HL-60 (cell line): Measurements from ENCODE around the gene SORT1.

Source experiments
- DNase-seq, 2 experiments: peaks; one replicate each; pipeline ENCODE4 v3.0.0-alpha.2; 2010 to 2020; ENCODE audit warnings: low read depth in 1 of 2, low spot score in 1 of 2
- H3K27ac ChIP-seq: fragments of 250-450 bp; sonication (Bioruptor Pico); replicated peaks from 2 replicates; pipeline ENCODE4 v1.5.1; 2020; ENCODE audit warnings: mild to moderate bottlenecking, moderate library complexity
- H3K27me3 ChIP-seq: fragments of 250-450 bp; sonication (Bioruptor Pico); 2 replicates; pipeline ENCODE4 v1.5.1; 2021; ENCODE audit warnings: mild to moderate bottlenecking, moderate library complexity; ENCODE audit not compliant: insufficient read depth, poor library complexity, severe bottlenecking
- H3K4me3 ChIP-seq: replicated peaks from 2 replicates; pipeline ENCODE4 v1.5.1; 2011; ENCODE audit warnings: mild to moderate bottlenecking, control low read depth, low read length; ENCODE audit not compliant: insufficient read depth
- GABPA ChIP-seq: IDR thresholded peaks from 2 replicates; pipeline ENCODE4 v1.6.1; 2012; ENCODE audit warnings: low read depth
- POLR2AphosphoS5 ChIP-seq: IDR thresholded peaks from 2 replicates; pipeline ENCODE4 v1.6.1; 2012; ENCODE audit warnings: low read depth
- REST ChIP-seq: IDR thresholded peaks from 2 replicates; pipeline ENCODE4 v1.6.1; 2012; ENCODE audit warnings: low read depth; ENCODE audit not compliant: insufficient replicate concordance
- SPI1 ChIP-seq: IDR thresholded peaks from 2 replicates; pipeline ENCODE4 v1.6.1; 2012; ENCODE audit warnings: low read depth, mild to moderate bottlenecking, borderline replicate concordance
- TF ChIP-seq, protein P1 (sequence below): IDR thresholded peaks from one replicate; pipeline ENCODE4 v1.5.1; 2011; ENCODE audit warnings: low read length, control low read depth, inconsistent platforms; ENCODE audit not compliant: insufficient read depth

The SORT1 gene

DNA sequence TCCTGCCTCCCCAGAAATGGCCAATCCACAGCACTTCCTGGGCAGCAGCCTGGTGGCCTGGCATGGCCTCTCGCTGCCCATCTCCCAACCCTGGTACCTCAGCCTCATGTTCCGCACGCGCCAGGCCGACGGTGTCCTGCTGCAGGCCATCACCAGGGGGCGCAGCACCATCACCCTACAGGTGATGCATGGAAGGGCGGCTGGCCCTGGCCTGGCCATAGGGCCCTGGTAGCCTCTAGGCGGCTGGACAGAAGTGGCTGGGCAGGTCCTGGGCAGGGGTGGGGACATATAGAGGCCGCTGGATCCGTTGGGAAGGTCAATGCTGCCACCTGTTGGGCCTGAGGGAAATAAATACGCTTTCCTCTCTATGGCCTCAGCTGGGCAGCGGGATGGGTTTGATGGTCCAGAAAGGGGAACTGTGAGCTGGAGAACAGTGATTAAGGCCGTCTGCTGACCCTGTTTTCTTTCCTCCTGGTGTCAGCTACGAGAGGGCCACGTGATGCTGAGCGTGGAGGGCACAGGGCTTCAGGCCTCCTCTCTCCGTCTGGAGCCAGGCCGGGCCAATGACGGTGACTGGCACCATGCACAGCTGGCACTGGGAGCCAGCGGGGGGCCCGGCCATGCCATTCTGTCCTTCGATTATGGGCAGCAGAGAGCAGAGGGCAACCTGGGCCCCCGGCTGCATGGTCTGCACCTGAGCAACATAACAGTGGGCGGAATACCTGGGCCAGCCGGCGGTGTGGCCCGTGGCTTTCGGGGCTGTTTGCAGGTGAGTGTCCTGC is 133.9 kb downstream of the SORT1 start:
- Histone ChIP-seq H3K27me3 (no peaks in the 10 kb centered on the region), H3K27ac (no peak overlapping the region), H3K4me3 (no peak overlapping the region)
- TF ChIP-seq, protein P1, sequence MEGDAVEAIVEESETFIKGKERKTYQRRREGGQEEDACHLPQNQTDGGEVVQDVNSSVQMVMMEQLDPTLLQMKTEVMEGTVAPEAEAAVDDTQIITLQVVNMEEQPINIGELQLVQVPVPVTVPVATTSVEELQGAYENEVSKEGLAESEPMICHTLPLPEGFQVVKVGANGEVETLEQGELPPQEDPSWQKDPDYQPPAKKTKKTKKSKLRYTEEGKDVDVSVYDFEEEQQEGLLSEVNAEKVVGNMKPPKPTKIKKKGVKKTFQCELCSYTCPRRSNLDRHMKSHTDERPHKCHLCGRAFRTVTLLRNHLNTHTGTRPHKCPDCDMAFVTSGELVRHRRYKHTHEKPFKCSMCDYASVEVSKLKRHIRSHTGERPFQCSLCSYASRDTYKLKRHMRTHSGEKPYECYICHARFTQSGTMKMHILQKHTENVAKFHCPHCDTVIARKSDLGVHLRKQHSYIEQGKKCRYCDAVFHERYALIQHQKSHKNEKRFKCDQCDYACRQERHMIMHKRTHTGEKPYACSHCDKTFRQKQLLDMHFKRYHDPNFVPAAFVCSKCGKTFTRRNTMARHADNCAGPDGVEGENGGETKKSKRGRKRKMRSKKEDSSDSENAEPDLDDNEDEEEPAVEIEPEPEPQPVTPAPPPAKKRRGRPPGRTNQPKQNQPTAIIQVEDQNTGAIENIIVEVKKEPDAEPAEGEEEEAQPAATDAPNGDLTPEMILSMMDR = peak; percentile 97
- no peak for TF ChIP-seq GABPA
- peak; percentile 69 to 76 for DNase-seq

DNA sequence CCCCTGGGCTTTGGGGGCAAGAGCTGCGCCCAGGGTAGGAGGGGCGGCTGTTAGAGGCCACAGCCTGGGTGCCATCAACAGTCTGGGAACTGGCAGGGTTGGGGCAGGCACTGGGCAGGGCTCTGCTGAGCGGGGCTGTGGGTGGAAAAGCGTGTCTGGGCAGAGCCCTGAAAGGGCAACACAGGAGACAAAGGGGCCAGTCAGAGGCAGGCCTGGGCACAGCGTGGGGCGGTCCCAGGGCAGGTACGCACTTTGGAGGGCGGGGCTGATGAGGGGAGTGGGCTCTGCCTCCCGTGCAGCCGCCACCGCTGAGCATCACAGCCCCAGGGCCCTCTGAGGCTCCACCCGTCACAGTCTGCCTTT is 134.5 kb downstream of the SORT1 start:
- Histone ChIP-seq H3K4me3 (no peak overlapping the region), H3K27me3 (no peaks in the 10 kb centered on the region), H3K27ac (no peak overlapping the region)
- TF ChIP-seq, protein P1 = no peak
- TF ChIP-seq REST = no peak
- TF ChIP-seq GABPA = no peak
- no peak for TF ChIP-seq SPI1
- TF ChIP-seq POLR2AphosphoS5 = no peak
- DNase-seq = no peak

- H3K27me3 ChIP-seq = no peaks in the 10 kb centered on the region
- H3K4me3 ChIP-seq = no peak overlapping the region
- H3K27ac ChIP-seq = no peak overlapping the region
- no peak for DNase-seq
- TF ChIP-seq, protein P1 = no peak
- TF ChIP-seq SPI1 = no peak
- no peak for TF ChIP-seq REST
- TF ChIP-seq POLR2AphosphoS5 = no peak
- no peak for TF ChIP-seq GABPA
Observed at GRCh38 chr1:109262231-109263055, 135.3 kb downstream of the SORT1 start.
